Hematopoietic multipotent progenitor cell (in vitro differentiated cells): ENCODE results near the gene OR1F1. TPM values are rescaled to one million over a fixed set of nuclear protein-coding genes. Genes with fewer than 3 reads are reported as not detected.
"Not testable (repeated sequence)": the region's sequence is repeated elsewhere in the genome, so short reads cannot be mapped to it uniquely, and the experiment has no call there.

Experiments used
- DNase-seq, 3 donors: peaks; one replicate each; pipeline ENCODE4 v3.0.0-alpha.2; 2011 to 2015; ENCODE audit warnings: low read depth in 2 of 3, low spot score in 2 of 3
- total RNA-seq: library from RNA; depleted of rRNA; stranded (reverse); fragments of >200 nt; gene quantifications from one replicate; pipeline ENCODE4 v1.2.3, GENCODE V29; 2012

OR1F1 gene
- total RNA-seq, 1 donor, result not detected

DNA sequence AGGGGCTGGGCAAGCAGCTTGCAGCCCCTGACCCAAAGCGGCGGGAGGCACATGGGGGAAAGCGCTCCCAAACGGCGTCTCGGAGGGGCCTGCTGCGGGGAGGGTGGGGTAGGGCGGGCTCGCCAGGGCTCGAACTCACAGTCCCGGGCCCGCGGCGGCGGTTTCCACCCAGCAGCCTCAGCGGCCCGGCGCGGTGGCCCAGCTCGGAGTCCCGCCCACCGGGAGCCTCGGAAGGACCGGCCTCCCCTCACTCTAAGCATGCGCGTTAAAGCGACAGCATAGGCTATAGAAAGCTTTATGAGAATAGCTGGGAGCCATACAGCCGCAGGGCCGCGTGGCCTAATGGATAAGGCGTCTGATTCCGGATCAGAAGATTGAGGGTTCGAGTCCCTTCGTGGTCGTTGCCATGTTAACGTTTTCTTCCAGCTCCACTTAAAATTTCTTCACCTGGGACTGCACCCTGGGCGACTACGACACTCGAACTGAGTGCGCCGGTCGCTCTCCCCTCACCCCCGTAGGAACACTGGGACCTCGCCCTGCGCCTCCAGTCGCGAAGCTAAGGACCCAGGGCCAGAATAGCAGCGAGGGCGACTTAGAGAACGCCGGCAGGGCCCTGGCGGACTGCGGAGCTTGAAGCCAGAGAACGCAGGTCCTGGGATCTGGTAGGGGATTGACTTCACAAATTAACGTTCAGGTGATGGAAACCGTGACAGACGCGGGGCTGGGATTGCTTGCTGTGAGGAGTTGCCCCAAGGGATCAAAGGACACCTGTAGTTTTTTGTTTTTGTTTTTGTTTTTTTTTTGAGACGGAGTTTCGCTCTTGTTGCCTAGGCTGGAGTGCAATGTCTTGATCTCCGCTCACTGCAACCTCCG, 37.4 kb upstream of the OR1F1 start:
- peak; percentile 95 to 99 (median 96) for DNase-seq

DNA sequence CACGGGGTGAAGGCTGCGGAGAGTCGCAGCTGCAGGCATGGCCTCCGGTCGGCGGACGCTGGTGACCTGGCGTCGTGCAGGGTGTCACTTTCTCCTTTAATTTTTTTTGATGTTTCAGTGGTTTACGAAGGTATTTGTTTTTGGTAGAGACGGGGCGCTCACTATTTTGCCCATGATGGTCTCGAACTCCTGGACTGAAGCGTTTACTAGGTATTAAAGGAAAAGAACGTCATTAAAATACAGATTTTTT, 36.1 kb upstream of the OR1F1 start:
- DNase-seq, result peak in 1 of 3 donors; percentile 72

DNA sequence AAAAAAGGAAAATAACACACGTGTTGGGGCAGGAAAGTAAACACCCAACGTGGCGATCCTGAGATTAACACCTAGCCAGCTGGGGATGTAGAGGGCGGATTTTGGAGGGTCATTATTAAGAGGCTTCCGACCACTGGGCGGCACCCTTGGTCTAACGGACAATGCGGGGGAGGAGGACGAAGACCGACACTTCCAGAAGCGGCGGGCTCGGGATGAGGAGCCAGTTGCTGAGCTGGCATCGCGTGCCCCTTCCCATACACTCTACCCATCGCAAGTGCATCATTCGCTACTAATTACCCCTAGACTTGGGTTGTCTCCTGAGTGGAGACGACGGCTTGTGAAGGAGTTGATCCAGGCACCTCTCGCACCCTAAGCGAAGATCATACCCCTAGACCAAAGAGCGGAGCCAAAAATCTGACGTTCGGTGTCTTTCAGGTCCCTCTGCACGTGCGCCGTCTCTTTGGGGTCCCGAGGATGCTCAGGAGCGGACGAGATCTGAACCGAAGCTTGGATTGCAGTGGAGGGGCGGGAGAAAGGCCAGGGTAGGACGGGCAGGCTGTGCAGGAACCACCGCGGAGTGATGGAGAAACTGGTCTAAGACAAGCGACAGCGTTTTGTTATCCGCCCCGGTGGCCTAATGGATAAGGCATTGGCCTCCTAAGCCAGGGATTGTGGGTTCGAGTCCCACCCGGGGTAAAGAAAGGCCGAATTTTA, 35.6 kb upstream of the OR1F1 start:
- DNase-seq, result peak; percentile 53 to 93 (median 79)

DNA sequence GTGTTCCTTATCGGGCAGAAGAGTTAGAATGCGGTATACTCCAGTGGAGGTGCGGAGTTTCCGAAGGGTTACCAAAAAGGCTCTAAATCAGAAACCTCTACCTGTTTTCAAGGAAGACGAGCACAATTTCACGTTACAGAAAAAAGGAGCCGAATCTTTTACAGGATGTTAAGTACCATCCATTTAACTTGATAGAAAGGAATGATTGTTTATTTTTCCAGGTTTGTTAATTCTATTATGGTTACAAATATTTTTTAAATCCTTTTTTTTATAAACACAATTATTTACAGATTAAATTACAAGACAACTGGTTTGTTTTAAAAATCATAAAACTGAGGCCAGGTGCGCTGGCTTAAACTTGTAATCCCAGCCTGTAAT, 35.0 kb upstream of the OR1F1 start:
- no peak for DNase-seq

DNA sequence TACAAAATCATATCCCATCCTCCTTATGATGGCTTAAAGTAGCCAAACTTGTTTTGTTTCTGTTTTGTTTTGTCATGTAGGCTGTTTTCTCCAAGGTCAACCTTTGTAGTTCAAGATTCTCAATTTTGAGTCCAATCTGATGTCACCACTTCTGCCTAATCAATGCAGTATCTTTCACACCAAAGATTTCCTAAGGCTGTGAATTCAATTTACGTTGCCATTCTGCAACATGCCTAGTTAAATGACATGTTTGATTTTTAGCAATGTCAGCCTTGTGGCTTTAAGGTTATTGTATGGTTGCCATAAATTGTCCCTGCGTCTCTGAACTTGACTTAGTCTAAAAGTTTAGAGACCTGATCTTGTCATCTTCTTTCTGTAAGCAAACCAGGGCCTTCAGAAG, 32.8 kb upstream of the OR1F1 start:
- DNase-seq, result no peak

DNA sequence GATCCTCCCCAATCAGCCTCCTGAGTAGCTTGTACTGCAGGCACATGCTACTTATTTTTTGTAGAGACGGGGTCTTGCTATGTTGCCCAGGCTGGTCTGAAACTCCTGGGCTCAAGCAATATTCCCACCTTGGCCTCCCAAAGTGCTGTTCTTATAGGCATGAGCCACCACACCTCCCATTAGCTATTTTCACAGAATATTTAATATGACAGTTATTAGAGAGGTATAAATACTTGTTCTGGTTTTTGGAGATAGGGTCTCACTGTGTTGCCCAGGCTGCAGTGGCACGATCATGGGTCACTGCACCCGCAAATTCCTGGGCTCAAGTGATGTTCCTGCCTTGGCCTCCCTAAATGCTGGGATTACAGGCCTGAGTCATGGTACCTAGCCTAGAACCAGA, 32.0 kb upstream of the OR1F1 start:
- no peak for DNase-seq

DNA sequence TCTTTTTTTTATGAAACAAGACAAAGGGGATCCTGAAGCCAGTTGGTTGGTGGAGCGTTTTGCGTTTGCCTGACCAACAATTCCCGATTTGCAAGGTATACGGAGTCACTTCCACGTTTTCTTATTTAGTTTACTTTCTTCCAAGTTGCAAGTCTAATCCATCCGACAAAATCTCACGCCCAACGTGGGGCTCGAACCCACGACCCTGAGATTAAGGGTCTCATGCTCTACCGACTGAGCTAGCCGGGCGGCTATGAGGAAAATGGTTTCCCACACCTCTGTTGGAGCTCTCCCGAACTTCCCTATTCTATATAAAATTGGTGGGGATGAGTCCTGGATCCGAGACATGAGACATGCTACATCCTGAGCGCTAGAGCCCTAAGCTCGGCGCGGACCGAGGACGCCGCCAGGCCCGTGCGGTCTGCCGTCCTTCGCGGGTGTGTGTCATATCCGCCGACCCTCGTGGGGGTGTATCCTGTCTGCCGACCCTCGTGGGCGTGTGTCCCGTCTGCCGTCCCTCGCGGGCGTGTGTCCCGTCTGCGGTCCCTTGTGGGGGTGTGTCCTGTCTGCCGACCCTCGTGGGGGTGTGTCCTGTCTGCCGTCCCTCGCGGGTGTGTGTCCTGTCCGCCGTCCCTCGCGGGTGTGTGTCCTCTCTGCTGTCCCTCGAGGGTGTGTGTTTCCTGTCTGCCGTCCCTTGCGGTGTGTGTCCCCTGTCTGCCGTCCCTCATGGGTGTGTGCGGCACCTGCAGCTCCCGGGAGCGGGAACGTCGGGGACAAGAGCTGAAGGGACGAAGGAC, 30.6 kb upstream of the OR1F1 start:
- DNase-seq, result peak in 2 of 3 donors; percentile 77 to 86

DNA sequence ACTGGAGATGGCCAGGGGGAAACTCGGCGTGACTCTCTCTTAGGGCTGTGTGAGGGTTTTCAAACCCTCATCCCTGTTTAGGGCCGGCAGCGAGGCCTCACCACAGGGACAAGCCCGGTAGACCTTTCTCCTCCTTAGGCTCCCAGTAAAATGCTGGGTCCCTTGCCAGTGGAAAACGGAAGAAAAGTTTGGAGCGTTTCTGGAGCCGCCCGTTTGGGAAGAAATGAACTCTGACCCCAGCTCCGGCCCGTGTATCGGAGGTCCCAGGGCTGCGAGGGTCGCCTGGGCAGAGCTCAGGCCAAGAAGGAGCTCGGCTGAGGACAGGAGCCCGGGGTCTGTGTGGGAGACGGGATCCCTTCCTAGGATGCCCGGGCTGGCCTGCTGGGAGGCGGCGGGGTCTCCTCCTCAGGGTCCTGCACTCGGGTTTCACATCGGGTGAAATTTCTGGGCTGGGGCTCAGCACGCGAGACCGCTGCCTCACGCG, 29.9 kb upstream of the OR1F1 start:
- no peak for DNase-seq

DNA sequence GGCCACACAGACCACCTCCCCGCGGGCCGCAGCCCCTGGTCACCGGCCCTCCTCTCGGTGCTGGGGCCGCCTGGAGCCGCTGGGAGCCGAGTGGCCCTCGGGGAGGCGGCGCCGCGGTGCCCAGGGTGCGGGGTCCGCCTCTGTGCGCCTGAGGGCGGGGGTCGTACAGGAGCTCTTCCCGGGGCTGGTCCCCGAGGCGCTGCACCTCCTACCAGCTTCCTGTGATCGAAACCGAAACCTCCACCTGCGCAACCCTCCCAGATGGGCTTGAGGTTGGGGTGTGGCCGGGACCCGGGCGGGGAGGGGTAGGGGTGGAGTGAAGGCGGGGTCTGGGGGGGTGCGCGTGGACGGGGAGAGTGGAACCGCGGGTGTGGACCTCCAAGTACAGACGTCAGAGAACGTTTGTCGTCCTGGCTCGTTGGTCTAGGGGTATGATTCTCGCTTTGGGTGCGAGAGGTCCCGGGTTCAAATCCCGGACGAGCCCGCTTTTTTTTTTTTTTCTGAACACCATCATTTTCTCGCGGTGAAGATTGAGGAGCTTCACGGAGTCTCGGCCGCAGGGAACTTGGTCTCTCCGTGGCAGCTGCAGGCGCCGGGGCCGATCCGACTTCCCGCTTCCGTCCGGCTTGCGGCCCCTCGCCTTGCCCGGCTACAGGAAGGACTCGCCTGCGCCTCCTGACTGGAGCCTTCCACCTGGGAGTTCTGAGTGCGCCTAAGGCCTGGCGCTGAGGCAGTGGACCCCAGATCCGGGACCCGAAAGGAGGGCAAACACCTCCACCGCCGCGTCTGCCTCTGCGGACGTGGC, 29.3 kb upstream of the OR1F1 start:
- peak; percentile 88 to 94 (median 93) for DNase-seq

DNA sequence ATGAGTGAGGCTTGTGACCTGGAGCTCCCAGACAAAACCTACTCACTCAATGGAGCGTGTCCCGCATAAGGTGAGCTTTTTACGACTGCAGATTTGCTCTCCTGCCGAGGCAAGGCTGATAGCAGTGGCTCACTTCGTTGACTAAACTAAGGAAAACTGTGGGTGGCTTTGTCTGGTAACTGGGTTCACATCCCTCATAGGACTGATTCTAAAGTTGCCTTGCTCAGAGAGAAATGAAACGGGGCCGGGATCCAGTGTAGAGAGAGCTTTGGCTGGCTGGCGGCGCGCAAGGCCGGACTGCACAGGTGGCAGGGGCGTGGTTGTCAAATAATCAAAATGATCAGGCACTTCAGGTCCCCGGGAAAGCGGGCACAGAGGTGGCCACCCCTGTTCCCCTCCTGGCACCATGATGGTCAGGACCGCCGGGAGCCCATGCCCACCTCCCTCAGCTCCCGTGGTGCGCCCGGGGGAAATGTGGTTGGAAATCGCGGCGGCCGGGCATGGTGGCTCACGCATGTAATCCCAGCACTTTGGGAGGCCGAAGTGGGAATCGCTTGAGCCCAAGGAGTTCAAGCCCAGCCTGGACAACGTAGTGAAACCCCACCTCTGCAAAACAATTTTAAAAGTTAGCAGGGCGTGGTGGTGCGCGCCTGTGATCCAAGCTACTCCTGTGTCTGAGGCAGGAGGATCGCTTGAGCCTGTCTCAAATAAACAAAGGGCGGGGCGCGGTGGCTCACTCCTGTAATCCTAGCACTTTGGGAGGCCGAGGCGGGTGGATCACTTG, 26.6 kb upstream of the OR1F1 start:
- DNase-seq, result no peak

DNA sequence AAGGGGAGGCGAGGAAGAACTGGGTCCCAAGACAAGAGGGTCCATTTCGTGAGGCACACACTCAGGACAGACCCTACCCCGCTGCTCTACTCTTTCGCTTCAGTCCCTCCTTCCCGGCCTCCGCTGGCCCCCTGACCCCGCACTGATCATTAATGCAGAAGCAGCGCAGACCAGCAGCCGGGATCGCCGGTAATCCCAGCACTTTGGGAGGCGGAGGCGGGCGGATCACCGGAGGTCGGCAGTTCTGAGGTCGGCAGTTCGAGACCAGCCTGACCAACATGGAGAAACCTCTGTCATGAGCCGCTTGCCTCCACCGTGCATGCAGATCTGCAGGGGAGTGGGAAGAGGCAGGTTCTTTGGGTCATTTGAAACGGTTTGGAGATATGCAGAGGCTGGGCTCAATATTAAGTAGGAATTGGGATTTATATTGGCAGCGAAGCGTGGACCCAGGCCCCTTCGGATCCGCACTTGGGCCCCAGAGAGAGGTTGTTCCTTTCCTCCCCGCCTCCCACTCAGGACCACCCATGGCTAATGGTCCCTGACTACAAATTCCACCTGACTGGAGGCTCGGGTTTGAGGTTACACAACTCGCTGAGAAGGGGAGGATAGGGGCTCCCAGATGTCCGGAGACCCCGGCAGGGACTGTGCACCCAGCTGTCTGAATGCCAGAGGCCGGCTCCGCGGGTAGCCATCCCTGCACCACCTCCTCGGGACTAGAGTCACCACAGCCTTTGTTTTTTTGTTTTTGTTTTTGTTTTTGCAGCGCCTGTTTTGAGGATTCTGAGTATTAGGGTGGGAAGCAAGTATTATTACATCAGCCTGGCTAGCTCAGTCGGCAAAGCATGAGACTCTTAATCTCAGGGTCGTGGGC, 23.6 kb upstream of the OR1F1 start:
- DNase-seq, result no peak

DNA sequence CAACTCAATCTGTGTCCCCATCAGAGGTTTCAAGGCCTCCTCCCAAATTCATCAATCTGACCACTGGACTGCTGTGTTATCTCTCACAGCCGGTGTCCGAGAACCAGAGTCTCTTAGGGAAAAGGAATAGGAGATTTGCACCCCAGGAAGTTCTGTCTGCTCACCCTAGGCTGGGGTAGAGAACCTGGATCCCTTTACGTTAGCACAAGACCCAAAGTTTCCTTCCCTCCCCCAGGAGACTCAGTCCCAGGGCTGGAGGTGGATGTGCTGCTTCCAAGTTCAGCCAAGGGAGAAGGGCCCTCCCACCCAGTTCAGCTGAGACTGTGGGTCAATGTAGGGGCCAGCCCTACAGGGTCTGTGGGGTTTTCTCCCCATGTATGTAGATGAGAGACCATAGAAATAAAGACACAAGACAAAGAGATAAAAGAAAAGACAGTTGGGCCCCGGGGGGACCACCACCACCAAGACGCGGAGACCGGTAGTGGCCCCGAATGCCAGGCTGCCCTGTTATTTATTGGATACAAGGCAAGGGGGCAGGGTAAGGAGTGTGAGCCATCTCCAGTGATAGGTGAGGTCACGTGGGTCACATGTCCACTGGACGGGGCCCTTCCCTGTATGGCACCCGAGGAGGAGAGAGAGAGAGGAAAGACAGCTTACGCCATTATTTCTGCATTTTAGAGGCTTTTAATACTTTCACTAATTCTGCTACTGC, 22.7 kb upstream of the OR1F1 start:
- no peak for DNase-seq

DNA sequence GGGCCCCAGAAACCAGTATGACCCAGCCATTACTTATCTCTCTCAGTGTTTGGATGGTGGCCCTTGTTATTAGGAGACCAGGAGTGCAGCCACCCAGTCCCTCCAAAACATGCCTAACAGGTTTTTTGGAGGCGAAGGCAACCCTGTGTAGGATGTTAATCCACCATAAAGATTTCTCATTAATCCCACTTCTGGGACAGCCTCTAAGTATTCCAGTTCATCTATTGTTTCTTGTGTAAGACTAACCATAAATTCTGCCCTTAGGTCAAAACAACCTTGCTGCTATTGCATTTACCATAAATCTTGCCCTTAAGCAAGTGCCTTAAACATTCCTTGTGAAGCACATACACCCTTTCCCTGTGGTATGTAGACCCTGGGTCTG, 21.5 kb upstream of the OR1F1 start:
- no peak for DNase-seq

DNA sequence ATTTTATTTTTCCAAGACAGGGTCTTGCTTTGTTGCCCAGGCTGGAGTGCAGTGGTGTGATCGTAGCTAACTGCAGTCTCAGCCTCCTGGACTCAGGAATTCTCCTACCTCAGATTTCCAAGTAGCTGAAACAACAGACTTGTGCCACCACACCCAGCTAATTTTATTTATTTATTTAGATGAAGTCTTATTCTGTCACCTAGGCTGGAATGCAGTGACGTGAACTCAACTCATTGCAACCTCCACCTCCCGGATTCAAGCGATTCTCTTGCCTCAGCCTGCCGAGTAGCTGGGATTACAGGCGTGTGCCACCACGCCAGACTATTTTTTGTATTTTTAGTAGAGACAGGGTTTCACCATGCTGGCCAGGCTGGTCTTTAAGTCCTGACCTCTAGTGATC, 19.3 kb upstream of the OR1F1 start:
- not testable (repeated sequence) for DNase-seq

DNA sequence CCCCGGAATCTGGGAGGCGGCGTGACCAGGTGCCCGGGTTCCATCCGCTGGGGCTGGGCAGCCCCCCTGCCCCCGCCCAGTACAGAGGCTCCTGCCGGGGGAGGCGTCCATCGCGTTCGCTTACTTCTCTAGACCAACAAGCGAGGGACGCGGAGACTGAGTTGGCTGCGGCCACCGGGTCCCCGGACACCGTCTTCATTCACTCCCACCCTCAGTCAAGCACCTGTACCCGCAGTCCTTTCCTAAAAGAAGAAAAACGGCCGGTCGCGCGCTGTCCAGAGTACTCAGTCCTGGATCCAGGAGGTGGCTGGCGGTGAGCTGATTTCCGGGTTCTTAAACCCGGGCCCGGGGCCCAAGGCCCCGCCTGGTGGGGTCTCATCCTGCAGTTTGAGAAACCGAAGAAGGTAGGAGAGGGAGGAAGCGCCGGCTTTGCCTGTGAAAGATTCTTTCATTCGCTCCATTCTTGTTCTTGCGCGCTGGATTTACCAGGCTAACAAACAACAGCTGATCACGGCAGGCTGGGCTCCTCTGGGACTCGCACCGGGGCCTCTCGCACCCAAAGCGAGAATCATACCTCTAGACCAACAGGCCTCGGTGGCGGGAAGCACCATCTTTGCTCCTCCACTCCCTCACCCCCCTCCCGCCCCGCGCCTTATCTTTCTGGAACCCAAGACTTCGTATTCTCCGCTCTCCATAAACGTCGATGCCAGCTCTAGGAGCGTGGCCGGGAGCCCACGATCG, 17.4 kb upstream of the OR1F1 start:
- no peak for DNase-seq

DNA sequence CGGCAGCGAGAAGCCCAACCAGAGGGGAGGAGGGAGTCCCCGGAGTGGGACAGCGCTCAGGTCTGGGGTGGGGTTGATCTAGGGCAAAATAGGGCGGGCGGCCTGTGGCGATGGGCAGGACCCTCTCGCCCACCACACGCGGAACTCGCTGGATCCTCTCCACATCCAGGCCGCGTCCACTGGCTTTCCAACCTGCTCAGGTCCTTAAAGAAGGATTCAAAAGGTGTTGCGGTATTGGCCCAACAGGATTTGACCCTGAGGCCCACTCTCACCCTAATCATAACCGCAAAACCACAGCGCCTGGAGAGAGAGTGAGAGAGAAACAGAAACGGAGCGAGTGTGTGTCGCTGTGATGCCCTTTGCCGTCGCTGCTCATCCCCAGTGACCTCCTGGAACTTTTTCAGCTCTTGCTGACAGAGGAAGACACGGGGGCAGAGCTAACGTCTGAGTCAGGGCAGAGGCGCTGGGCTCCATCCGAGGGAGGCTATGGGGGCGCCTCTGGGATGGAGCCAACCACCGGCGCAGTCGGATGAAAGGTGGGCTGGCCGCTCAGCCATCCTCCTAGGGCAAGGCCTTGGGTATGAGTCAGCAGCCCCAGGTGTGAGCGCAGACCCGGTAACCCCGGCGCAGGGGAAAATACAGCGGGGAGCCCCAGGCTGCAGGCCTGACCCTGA, 16.7 kb upstream of the OR1F1 start:
- DNase-seq, result peak in 1 of 3 donors; percentile 48
